Activated B cell treated with CpG ODN at 0.5 μM for 24 hours (primary cell): ENCODE data around the gene ITIH6. TPM values are rescaled to one million over a fixed set of nuclear protein-coding genes. Genes with fewer than 3 reads are reported as not detected.
"Not testable (repeated sequence)": the region's sequence is repeated elsewhere in the genome, so short reads cannot be mapped to it uniquely, and the experiment has no call there.

Source experiments
- ATAC-seq: fragments of 200-7000 bp; cut with Tn5 transposase; one replicate; pipeline ENCODE4 v1.10.0; 2021; ENCODE audit warnings: low read depth, mild to moderate bottlenecking, moderate library complexity
- CTCF ChIA-PET: fragments of 350-600 bp; sonication (Branson Sonifier 250); formaldehyde crosslinking; loops from one replicate; lab custom pipeline; 2021; ENCODE audit warnings: antibody characterized with exemption; lab: Charles Lee
- POLR2A ChIA-PET: fragments of 350-600 bp; sonication (Branson Sonifier 250); formaldehyde crosslinking; loops from one replicate; lab custom pipeline; 2021; ENCODE audit warnings: antibody characterized with exemption; lab: Charles Lee
- DNase-seq: peaks from one replicate; pipeline ENCODE4 v3.0.0; 2022
- H3K27ac Mint-ChIP-seq: one replicate; pipeline ENCODE4 v1.8.0; 2020; ENCODE audit warnings: mixed read lengths
- H3K27me3 Mint-ChIP-seq: one replicate; pipeline ENCODE4 v1.8.0; 2021; ENCODE audit warnings: mixed read lengths
- H3K36me3 Mint-ChIP-seq: one replicate; pipeline ENCODE4 v1.8.0; 2021; ENCODE audit warnings: low read depth, mixed read lengths
- H3K4me1 Mint-ChIP-seq: one replicate; pipeline ENCODE4 v1.8.0; 2021; ENCODE audit warnings: mixed read lengths
- H3K4me3 Mint-ChIP-seq: one replicate; pipeline ENCODE4 v1.8.0; 2020; ENCODE audit warnings: mild to moderate bottlenecking, mixed read lengths
- H3K9me3 Mint-ChIP-seq: one replicate; pipeline ENCODE4 v1.8.0; 2020; ENCODE audit warnings: mixed read lengths
- CTCF ChIP-seq: fragments of 200-600 bp; IDR thresholded peaks from one replicate; pipeline ENCODE4 v1.8.0; 2022; ENCODE audit warnings: antibody characterized with exemption, mild to moderate bottlenecking
- intact Hi-C: fragments of 100-400 bp; cut with micrococcal nuclease; formaldehyde crosslinking; loops from one replicate; pipeline ENCODE4 v1.15.1; 2024
- total RNA-seq: library from RNA; stranded (reverse); gene quantifications from 2 replicates; pipeline ENCODE4 v1.2.3, GENCODE V29; 2022

Gene ITIH6
- total RNA-seq, 1 donor from 2014 or later, result not detected

- ChIA-PET CTCF (no interaction called here), POLR2A (interaction anchor here (0.7 to 2.7 kb wide), 5 partner anchors 21 to 1361 kb away, joined by 3 to 38 read pairs (median 4); partner anchors contain the start of gene APEX2)
- H3K27ac Mint-ChIP-seq, result peak within 1 kb of the TSS; percentile 91
- H3K4me3 Mint-ChIP-seq, result peak within 1 kb of the TSS; percentile 92
- no peaks in the 10 kb centered on the region for H3K9me3 Mint-ChIP-seq
- ATAC-seq (peak; percentile 16), DNase-seq (peak; percentile 18)
- no peaks in the 10 kb centered on the region for H3K27me3 Mint-ChIP-seq
- intact Hi-C loops, result loop anchor here (1.0 to 5.0 kb wide), 9 partner anchors 168 to 1725 kb away; partner anchors contain the start of genes APEX2, FAM120C, GNL3L and PHF8
- H3K4me1 Mint-ChIP-seq, result peaks cover 14% of the 10 kb centered on the region
- peaks cover 24% of the 10 kb centered on the region for H3K36me3 Mint-ChIP-seq
- no peak for TF ChIP-seq CTCF
Observed at GRCh38 chrX:54807524-54808108, 9.6 kb upstream of the ITIH6 start, which contains the start of gene MAGED2. TSS of gene MAGED2 (plus strand) at chrX:54807745. CDS start at chrX:54809332, 1,587 bp downstream.

- no peak for DNase-seq
- no peak for ATAC-seq
- H3K4me1 Mint-ChIP-seq, result no peaks in the 10 kb centered on the region
- POLR2A ChIA-PET, result no interaction called here
- no peak overlapping the region for H3K4me3 Mint-ChIP-seq
- no peaks in the 10 kb centered on the region for H3K36me3 Mint-ChIP-seq
- no peak overlapping the region for H3K27ac Mint-ChIP-seq
- intact Hi-C loops, result no loop called here
- no peaks in the 10 kb centered on the region for H3K27me3 Mint-ChIP-seq
- H3K9me3 Mint-ChIP-seq, result no peaks in the 10 kb centered on the region
- CTCF ChIA-PET, result no interaction called here
- TF ChIP-seq CTCF, result no peak
Observed at GRCh38 chrX:54799046-54799445, 991 bp upstream of the ITIH6 start.

GRCh38 chrX:54794795-54795194, 3.3 kb downstream of the ITIH6 start:
- no peaks in the 10 kb centered on the region for H3K9me3 Mint-ChIP-seq
- ChIA-PET POLR2A (no interaction called here), CTCF (no interaction called here)
- no peak overlapping the region for H3K27ac Mint-ChIP-seq
- H3K27me3 Mint-ChIP-seq, result peaks cover 4% of the 10 kb centered on the region
- no peak for ATAC-seq
- H3K4me1 Mint-ChIP-seq, result no peaks in the 10 kb centered on the region
- H3K36me3 Mint-ChIP-seq, result no peaks in the 10 kb centered on the region
- no peak for DNase-seq
- no peak overlapping the region for H3K4me3 Mint-ChIP-seq
- no peak for TF ChIP-seq CTCF
- intact Hi-C loops, result no loop called here

- no peak overlapping the region for H3K27ac Mint-ChIP-seq
Observed at GRCh38 chrX:54794028-54794427, 4.0 kb downstream of the ITIH6 start.

GRCh38 chrX:54789405-54789804, 8.7 kb downstream of the ITIH6 start:
- H3K4me1 Mint-ChIP-seq, CTCF ChIA-PET, DNase-seq, H3K9me3 Mint-ChIP-seq, H3K4me3 Mint-ChIP-seq, H3K27ac Mint-ChIP-seq, H3K36me3 Mint-ChIP-seq, ATAC-seq, H3K27me3 Mint-ChIP-seq, intact Hi-C loops: not testable (repeated sequence)
- POLR2A ChIA-PET, result interaction anchor here (0.5 kb wide), 1 partner anchor 9 kb away, joined by 3 read pairs; no protein-coding TSS in a partner anchor

More at GRCh38 chrX:54794028-54794427, 4.0 kb downstream of the ITIH6 start:
- TF ChIP-seq CTCF, result no peak
- Mint-ChIP-seq H3K9me3 (no peaks in the 10 kb centered on the region), H3K36me3 (no peaks in the 10 kb centered on the region), H3K4me3 (no peak overlapping the region), H3K27me3 (peaks cover 4% of the 10 kb centered on the region), H3K4me1 (no peaks in the 10 kb centered on the region)
- ChIA-PET POLR2A (no interaction called here), CTCF (no interaction called here)
- ATAC-seq, result no peak
- no peak for DNase-seq
- intact Hi-C loops, result no loop called here
